HEK293T (cell line): Measurements from ENCODE around the gene NVL.
"Not testable (repeated sequence)": the region's sequence is repeated elsewhere in the genome, so short reads cannot be mapped to it uniquely, and the experiment has no call there.

Source experiments
- CTCF ChIA-PET: fragments of 350-600 bp; formaldehyde crosslinking; extraction: SDS; loops from one replicate; lab custom pipeline; 2021; ENCODE audit warnings: antibody characterized with exemption, inconsistent platforms; lab: Yijun Ruan, JAX
- POLR2A ChIA-PET: fragments of 350-600 bp; formaldehyde crosslinking; extraction: SDS; loops from one replicate; lab custom pipeline; 2020; ENCODE audit warnings: antibody characterized with exemption, inconsistent platforms; lab: Yijun Ruan, JAX
- DNase-seq: peaks from one replicate; pipeline ENCODE4 v3.0.0; 2012; ENCODE audit warnings: mixed read lengths; ENCODE audit errors: extremely low spot score
- ARNT ChIP-seq: fragments of 450-650 bp; IDR thresholded peaks from 2 replicates; pipeline ENCODE4 v1.6.1; 2017; ENCODE audit warnings: mild to moderate bottlenecking
- BHLHE40 ChIP-seq: fragments of 450-650 bp; IDR thresholded peaks from 2 replicates; pipeline ENCODE4 v1.6.1; 2016; ENCODE audit warnings: mild to moderate bottlenecking, moderate library complexity, borderline replicate concordance
- CTBP1 ChIP-seq: fragments of 450-650 bp; IDR thresholded peaks from 2 replicates; pipeline ENCODE4 v1.6.1; 2016; ENCODE audit warnings: borderline replicate concordance
- ELF4 ChIP-seq: fragments of 450-650 bp; IDR thresholded peaks from 2 replicates; pipeline ENCODE4 v1.6.1; 2017; ENCODE audit warnings: antibody characterized with exemption
- FOXA1 ChIP-seq: fragments of 450-650 bp; IDR thresholded peaks from 2 replicates; pipeline ENCODE4 v1.6.1; 2016; ENCODE audit warnings: mild to moderate bottlenecking
- FOXK2 ChIP-seq: fragments of 450-650 bp; IDR thresholded peaks from 2 replicates; pipeline ENCODE4 v1.6.1; 2016; ENCODE audit warnings: mild to moderate bottlenecking
- FOXM1 ChIP-seq: fragments of 450-650 bp; IDR thresholded peaks from 2 replicates; pipeline ENCODE4 v1.6.1; 2017; ENCODE audit warnings: mild to moderate bottlenecking, borderline replicate concordance
- HDGF ChIP-seq: fragments of 450-650 bp; IDR thresholded peaks from 2 replicates; pipeline ENCODE4 v1.6.1; 2017; ENCODE audit warnings: antibody characterized with exemption, borderline replicate concordance
- L3MBTL2 ChIP-seq: fragments of 450-650 bp; conservative IDR thresholded peaks from 2 replicates; pipeline ENCODE4 v1.6.1; 2016; ENCODE audit warnings: mild to moderate bottlenecking
- LEF1 ChIP-seq: fragments of 450-650 bp; IDR thresholded peaks from 2 replicates; pipeline ENCODE4 v1.6.1; 2017; ENCODE audit warnings: mild to moderate bottlenecking, borderline replicate concordance
- NFRKB ChIP-seq: fragments of 450-650 bp; IDR thresholded peaks from 2 replicates; pipeline ENCODE4 v1.6.1; 2016; ENCODE audit warnings: mild to moderate bottlenecking, moderate library complexity
- PKNOX1 ChIP-seq: fragments of 450-650 bp; IDR thresholded peaks from 2 replicates; pipeline ENCODE4 v1.6.1; 2016
- SP1 ChIP-seq: fragments of 450-650 bp; IDR thresholded peaks from 2 replicates; pipeline ENCODE4 v1.6.1; 2017
- SUZ12 ChIP-seq: fragments of 450-650 bp; IDR thresholded peaks from 2 replicates; pipeline ENCODE4 v1.6.1; 2016; ENCODE audit warnings: mild to moderate bottlenecking
- TARDBP ChIP-seq: fragments of 450-650 bp; IDR thresholded peaks from 2 replicates; pipeline ENCODE4 v1.6.1; 2016
- ZNF384 ChIP-seq: fragments of 450-650 bp; IDR thresholded peaks from 2 replicates; pipeline ENCODE4 v1.6.1; 2016

NVL gene

DNA sequence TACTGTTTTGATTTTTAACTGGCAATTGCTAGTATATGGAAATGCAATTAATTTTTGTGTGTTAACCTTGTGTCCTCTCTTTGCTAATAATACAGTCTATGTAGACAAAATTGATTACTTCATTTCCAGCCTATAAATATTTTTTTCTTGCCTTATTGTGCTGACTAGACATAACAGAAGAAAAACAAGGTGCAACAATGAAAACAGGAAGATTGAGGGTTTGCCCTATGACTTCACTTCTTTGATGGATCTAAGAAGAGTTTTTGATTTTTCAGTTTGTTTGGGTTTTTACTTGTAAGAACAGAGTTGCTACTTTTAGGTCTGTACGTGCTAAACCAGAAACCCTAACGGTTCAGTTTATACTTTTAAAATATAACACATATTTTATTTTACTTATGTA is 18.2 kb upstream of the NVL start:
- TF ChIP-seq BHLHE40 (no peak), SP1 (no peak), NFRKB (no peak), ELF4 (no peak), FOXA1 (no peak), FOXK2 (no peak), HDGF (no peak), TARDBP (no peak), PKNOX1 (no peak), FOXM1 (no peak), SUZ12 (no peak), LEF1 (no peak), ZNF384 (no peak), ARNT (no peak), CTBP1 (no peak)
- ChIA-PET CTCF (no interaction called here), POLR2A (no interaction called here)
- no peak for DNase-seq

DNA sequence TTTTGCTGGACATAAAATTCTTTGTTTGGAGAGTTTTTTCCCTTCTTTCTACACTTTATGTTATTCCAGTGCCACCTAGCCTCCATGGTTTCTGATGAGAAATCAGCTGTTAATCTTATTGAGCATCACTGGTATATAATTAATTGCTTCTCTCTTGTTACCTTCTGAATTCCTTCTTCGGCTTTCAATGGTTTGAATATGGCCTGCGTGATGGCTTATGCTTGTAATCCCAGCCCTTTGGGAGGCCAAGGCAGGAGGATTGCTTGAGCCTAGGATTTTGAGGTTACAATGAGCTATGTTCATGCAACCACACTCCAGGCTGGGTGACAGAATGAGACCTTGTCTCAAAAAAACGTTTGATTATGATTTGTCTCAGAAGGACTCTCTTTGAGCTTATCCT is 13.7 kb upstream of the NVL start:
- no peak for DNase-seq
- TF ChIP-seq PKNOX1 (0 out of 2 replicates have a peak, but pooled peaks have one; percentile 14), CTBP1 (no peak)
- CTCF ChIA-PET: no interaction called here
- POLR2A ChIA-PET: no interaction called here

DNA sequence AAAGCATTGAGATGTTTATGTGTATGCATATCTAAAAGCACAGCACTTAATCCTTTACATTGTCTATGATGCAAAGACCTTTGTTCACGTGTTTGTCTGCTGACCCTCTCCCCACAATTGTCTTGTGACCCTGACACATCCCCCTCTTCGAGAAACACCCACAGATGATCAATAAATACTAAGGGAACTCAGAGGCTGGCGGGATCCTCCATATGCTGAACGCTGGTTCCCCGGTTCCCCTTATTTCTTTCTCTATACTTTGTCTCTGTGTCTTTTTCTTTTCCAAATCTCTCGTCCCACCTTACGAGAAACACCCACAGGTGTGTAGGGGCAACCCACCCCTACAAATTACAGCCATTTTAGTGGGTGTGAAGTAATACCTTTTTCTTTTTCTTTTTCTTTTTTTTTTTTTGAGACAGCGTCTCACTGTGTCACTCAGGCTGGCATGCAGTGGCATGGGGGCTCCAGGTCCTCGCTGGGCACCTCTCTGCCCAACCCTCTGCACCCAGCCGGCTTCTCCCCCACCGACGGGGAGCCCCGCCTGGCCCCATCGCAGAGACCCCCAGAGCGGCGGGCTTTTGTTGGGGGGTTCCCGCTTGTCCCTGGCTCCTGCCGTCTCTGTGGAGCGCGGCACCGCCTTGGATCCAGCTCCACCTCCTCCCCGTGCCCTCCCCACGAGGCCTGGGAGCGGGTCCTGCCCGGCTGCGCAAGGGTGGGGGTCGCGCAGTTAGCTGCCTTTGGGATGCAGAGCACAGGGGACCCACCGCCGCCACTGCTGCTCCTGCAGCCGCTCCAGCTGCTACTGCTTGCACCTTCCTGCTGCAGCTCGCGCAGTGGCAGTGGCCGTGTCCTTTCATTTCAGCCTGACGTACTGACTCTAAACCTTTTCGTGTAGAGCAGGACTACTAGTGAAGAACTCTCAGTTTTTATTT is 10.7 kb upstream of the NVL start:
- DNase-seq, POLR2A ChIA-PET, CTCF ChIA-PET: not testable (repeated sequence)

- no peak for DNase-seq
- TF ChIP-seq FOXM1 (no peak), NFRKB (no peak), SP1 (no peak), ELF4 (no peak), FOXA1 (no peak), FOXK2 (no peak), BHLHE40 (no peak), ARNT (no peak), CTBP1 (no peak), LEF1 (no peak), TARDBP (no peak)
- ChIA-PET POLR2A (no interaction called here), CTCF (interaction anchor here (0.6 kb wide), 1 partner anchor 118 kb away, joined by 6 read pairs; no protein-coding TSS in a partner anchor)
Observed at GRCh38 chr1:224339442-224340033, 9.6 kb upstream of the NVL start.

GRCh38 chr1:224338150-224338838 is 8.3 kb upstream of the NVL start:
- CTCF ChIA-PET: no interaction called here
- POLR2A ChIA-PET: no interaction called here
- no peak for DNase-seq
- TF ChIP-seq FOXA1 (no peak), ZNF384 (no peak), L3MBTL2 (0 out of 2 replicates have a peak, but pooled peaks have one; percentile 11)

DNA sequence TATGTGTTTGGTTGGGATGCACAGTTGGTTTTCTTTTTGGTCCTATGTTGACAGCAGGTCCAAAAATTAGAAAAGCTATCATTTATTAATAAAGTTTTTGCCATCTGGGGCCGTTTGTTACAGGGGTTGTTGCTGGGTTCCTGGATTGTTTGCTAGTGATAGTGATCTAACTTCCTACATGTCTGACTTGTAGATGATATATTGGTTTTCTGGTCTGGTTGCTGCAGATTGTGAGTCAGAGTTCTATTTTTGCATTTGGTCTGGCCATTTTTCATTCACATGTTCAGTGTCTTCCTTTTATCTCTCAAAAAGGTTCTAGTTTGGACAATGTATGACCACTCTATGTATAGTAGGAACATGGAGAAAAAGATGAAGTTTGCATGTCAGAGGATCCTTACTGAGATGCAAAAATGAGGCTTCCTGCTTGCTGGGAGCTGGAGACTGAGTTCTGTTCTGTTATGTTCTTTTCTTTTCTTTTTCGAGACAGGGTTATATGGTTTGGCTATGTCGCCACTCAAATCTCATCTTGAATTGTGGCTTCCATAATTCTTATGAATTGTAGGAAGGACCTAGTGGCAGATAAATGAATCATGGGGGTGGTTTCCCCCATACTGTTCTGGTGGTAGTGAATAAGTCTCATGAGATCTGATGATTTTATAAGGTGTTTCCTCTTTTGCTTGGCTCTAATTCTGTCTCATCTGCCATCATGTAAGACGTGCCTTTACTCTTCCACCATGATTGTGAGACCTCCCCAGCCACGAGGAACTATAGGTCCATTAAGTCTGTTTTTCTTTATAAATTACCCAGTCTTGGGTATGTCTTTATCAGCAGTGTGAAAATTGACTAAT is 4.2 kb upstream of the NVL start:
- TF ChIP-seq ZNF384 (no peak), FOXA1 (no peak), HDGF (no peak), ELF4 (no peak), ARNT (no peak), LEF1 (no peak), CTBP1 (no peak), SUZ12 (no peak), BHLHE40 (no peak), TARDBP (no peak), NFRKB (no peak)
- POLR2A ChIA-PET: no interaction called here
- no peak for DNase-seq
- CTCF ChIA-PET: interaction anchor here (1.1 to 1.5 kb wide), 2 partner anchors 30 to 217 kb away, joined by 3 read pairs; no protein-coding TSS in a partner anchor
